Type B pancreatic cell (in vitro differentiated cells): ENCODE results near the gene AQP9. TPM values are rescaled to one million over a fixed set of nuclear protein-coding genes. Genes with fewer than 3 reads are reported as not detected.

Source experiments
- DNase-seq: peaks from one replicate; pipeline ENCODE4 v3.0.0; 2021; ENCODE audit warnings: mixed read lengths; ENCODE audit not compliant: unreplicated experiment; ENCODE audit errors: extremely low spot score
- H3K27ac Mint-ChIP-seq: 2 replicates; pipeline ENCODE4 v1.8.0; 2021; ENCODE audit warnings: mild to moderate bottlenecking, mixed read lengths
- H3K27me3 Mint-ChIP-seq: 2 replicates; pipeline ENCODE4 v1.8.0; 2021; ENCODE audit warnings: mixed read lengths
- H3K36me3 Mint-ChIP-seq: 2 replicates; pipeline ENCODE4 v1.8.0; 2021; ENCODE audit warnings: mixed read lengths
- H3K4me1 Mint-ChIP-seq: one replicate; pipeline ENCODE4 v1.8.0; 2021; ENCODE audit warnings: mixed read lengths; ENCODE audit not compliant: unreplicated experiment
- H3K4me3 Mint-ChIP-seq: 2 replicates; pipeline ENCODE4 v1.8.0; 2021; ENCODE audit warnings: mild to moderate bottlenecking, mixed read lengths
- H3K9me3 Mint-ChIP-seq: 2 replicates; pipeline ENCODE4 v1.8.0; 2021; ENCODE audit warnings: mixed read lengths
- total RNA-seq: library from RNA; stranded (reverse); gene quantifications from 2 replicates; pipeline ENCODE4 v1.2.1, GENCODE V29; 2021; ENCODE audit warnings: low replicate concordance
- TF ChIP-seq, protein P1 (sequence below): fragments of 200-600 bp; sonication (generic); conservative IDR thresholded peaks from 2 replicates; pipeline ENCODE4 v1.5.0; 2021; ENCODE audit warnings: antibody characterized with exemption, mild to moderate bottlenecking

AQP9 gene
- total RNA-seq, 1 donor from 2014 or later = not detected

DNA sequence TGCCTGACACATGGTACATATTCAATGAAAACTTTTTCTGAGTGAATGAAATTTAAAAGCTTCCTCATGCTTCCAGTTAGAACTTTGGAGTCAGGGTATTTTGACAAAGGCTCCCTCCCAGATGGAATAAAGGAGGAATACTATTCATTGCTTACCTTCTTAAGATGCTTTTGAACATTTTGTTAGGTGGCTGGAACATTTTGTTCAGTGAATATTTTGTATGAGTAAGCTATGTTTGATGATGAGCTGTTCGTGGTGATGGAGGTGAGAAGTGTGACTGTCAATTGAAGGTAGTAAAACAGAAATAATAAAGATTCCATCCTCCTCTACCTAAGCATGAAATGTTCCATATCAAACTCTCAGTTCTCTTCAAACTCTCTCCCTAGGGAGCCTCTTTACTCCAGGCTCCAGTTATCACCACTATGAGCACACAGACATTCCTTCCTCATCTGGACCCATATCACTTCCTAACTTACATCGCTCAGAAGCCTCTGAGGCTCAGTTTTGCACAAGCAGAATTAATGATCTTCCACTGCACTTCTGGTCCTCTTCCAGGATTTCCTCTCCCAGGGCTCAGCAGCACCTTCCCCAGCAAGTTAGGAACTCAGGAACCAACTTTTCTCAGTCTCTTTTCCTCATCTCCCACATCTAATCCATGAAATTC is 2.5 kb upstream of the AQP9 start:
- Mint-ChIP-seq H3K36me3 (no peaks in the 10 kb centered on the region), H3K27ac (no peak overlapping the region), H3K4me3 (no peak overlapping the region), H3K27me3 (peaks cover 29% of the 10 kb centered on the region), H3K4me1 (no peaks in the 10 kb centered on the region), H3K9me3 (no peaks in the 10 kb centered on the region)
- TF ChIP-seq, protein P1, sequence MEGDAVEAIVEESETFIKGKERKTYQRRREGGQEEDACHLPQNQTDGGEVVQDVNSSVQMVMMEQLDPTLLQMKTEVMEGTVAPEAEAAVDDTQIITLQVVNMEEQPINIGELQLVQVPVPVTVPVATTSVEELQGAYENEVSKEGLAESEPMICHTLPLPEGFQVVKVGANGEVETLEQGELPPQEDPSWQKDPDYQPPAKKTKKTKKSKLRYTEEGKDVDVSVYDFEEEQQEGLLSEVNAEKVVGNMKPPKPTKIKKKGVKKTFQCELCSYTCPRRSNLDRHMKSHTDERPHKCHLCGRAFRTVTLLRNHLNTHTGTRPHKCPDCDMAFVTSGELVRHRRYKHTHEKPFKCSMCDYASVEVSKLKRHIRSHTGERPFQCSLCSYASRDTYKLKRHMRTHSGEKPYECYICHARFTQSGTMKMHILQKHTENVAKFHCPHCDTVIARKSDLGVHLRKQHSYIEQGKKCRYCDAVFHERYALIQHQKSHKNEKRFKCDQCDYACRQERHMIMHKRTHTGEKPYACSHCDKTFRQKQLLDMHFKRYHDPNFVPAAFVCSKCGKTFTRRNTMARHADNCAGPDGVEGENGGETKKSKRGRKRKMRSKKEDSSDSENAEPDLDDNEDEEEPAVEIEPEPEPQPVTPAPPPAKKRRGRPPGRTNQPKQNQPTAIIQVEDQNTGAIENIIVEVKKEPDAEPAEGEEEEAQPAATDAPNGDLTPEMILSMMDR = no peak
- no peak for DNase-seq

DNA sequence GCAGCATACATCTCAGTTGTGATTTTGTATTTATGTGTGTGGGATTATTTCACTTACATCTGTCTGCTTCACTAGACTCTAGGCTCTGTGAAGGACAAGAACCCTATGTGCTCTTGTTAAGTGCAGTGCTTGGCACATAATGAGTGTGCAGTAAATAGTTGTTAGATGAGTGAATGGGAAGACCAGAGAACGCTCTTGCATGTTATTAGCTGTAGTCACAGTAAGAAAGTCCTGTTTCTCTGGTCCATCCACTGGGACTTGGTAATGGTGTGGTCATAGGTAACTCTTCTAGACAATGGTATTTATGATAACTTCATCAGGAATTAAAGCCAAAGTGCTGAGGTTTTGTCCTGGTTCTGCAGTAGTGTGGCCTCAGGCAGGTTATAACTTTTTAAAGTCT is 1.4 kb upstream of the AQP9 start:
- Mint-ChIP-seq H3K27ac (no peak overlapping the region), H3K27me3 (peaks cover 29% of the 10 kb centered on the region), H3K4me1 (no peaks in the 10 kb centered on the region), H3K4me3 (no peak overlapping the region), H3K36me3 (no peaks in the 10 kb centered on the region), H3K9me3 (no peaks in the 10 kb centered on the region)
- no peak for DNase-seq
- TF ChIP-seq, protein P1 = no peak

DNA sequence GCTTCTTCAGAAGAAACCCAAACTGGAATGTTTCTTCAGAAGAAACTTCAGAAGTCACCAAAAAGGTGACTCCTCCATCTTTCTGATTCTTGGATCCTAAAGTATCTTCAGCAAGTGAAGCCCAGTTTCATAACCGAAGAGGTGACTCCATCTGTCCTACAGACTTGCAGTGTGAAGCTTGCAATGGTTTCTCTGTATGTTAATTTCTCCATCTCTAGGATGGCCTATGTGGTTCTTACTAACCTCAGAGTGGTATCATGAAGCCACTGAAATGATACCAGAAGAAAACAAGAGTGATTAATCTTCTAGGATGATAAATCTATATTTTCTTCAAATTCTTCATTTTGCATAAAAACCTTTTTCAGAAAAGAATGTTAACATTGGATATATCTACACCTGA is 495 bp upstream of the AQP9 start:
- no peak overlapping the region for H3K4me3 Mint-ChIP-seq
- H3K9me3 Mint-ChIP-seq = no peaks in the 10 kb centered on the region
- peaks cover 29% of the 10 kb centered on the region for H3K27me3 Mint-ChIP-seq
- no peak for DNase-seq
- H3K4me1 Mint-ChIP-seq = no peaks in the 10 kb centered on the region
- H3K36me3 Mint-ChIP-seq = no peaks in the 10 kb centered on the region
- TF ChIP-seq, protein P1 = no peak
- no peak overlapping the region for H3K27ac Mint-ChIP-seq

DNA sequence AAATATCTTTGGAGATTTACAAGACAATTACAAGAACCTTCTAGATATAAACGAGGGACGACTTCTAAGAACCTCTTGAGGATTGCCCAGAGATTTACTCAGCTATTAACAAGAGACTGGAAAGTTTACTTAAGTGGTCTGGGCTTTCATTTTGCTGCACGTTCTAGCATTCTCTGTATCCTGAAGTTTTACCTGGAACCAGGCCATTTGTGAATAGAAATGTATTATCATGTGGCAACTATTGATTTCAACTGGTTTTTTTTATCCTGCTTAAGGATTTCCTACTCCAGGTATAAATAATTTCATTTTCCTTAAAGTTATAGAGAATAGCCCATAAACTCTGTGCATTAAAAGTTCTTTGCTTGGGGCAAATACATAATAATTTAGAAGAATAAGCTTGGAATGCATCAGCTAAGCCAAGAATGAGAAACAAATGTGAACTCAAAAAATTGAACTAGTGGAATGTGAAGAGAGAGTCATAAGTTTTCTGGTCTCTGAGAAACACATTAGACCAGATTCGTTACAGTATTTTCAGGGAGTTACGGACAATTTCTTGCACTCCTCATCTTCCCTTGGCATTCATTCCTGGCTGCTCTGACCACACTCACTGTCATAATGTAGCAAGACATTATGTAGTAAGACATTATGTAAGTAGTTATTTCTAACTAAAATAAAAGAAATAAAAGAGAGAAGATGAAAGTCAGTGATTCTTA is 1.3 kb downstream of the AQP9 start:
- no peak for DNase-seq
- TF ChIP-seq, protein P1 = no peak
- Mint-ChIP-seq H3K9me3 (no peaks in the 10 kb centered on the region), H3K4me3 (no peak overlapping the region), H3K27ac (no peak overlapping the region), H3K36me3 (no peaks in the 10 kb centered on the region), H3K4me1 (no peaks in the 10 kb centered on the region), H3K27me3 (peaks cover 22% of the 10 kb centered on the region)

DNA sequence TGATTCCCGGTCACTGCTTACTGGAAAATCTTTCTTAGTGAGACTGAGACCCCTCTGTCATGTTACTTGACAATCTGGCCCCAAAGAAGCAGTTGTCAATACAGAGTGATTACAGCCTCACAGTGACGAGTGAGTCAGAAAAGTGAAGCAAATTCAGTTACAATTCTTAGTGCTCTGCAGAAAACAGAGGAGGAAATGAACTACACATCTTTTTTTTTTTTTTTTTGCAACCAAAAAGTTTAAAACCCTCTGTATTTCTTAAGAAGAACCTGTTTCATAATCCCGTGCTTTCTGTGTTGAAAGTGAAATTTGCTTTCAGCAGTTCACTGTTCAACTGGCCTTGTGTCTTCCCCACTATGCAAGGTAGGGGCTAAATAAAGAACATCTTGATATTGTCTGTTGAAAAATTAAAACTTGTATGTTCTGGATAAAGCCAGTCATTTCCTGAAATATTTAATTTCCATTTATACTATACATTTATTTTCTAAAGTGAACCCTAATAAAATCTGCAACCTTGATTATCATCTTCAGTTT is 1.9 kb downstream of the AQP9 start:
- no peak for DNase-seq
- TF ChIP-seq, protein P1 = no peak
- H3K9me3 Mint-ChIP-seq = no peaks in the 10 kb centered on the region
- no peak overlapping the region for H3K27ac Mint-ChIP-seq
- no peaks in the 10 kb centered on the region for H3K4me1 Mint-ChIP-seq
- peaks cover 16% of the 10 kb centered on the region for H3K27me3 Mint-ChIP-seq
- no peaks in the 10 kb centered on the region for H3K36me3 Mint-ChIP-seq
- no peak overlapping the region for H3K4me3 Mint-ChIP-seq
